Left colon (tissue), 2 donors: Measurements from ENCODE around the gene NHLH2. TPM values are rescaled to one million over a fixed set of nuclear protein-coding genes. Genes with fewer than 3 reads are reported as not detected.

Experiments
- ATAC-seq: fragments of 200-7000 bp; cut with Tn5 transposase; one replicate; pipeline ENCODE4 v1.9.1; 2020; ENCODE audit warnings: mild to moderate bottlenecking, moderate library complexity
- DNase-seq, 2 donors: peaks; one replicate each; pipeline ENCODE4 v3.0.0-alpha.2; 2020
- intact Hi-C, 2 donors: fragments of 100-400 bp; cut with DNase I in 1 of 2; cut with micrococcal nuclease in 1 of 2; formaldehyde crosslinking; loops; one replicate each; pipeline versions ENCODE4 v1.11.2 to v1.14.0; 2022; cut with DNase I, micrococcal nuclease
- total RNA-seq, 2 donors: library from RNA; stranded (reverse); fragmentation: NEBNext Ultra II Directional; extraction: Animal tissue kit (Norgen Biotek cat#: 25700); gene quantifications; one replicate each; pipeline ENCODE4 v1.2.1, GENCODE V29; 2021
- donor health status: DM: no; HTN: no; CAD: no.
- donor health status: DM: yes; HTN: yes; CAD: no.

Gene NHLH2
- total RNA-seq, 2 donors from 2014 or later: not detected

DNA sequence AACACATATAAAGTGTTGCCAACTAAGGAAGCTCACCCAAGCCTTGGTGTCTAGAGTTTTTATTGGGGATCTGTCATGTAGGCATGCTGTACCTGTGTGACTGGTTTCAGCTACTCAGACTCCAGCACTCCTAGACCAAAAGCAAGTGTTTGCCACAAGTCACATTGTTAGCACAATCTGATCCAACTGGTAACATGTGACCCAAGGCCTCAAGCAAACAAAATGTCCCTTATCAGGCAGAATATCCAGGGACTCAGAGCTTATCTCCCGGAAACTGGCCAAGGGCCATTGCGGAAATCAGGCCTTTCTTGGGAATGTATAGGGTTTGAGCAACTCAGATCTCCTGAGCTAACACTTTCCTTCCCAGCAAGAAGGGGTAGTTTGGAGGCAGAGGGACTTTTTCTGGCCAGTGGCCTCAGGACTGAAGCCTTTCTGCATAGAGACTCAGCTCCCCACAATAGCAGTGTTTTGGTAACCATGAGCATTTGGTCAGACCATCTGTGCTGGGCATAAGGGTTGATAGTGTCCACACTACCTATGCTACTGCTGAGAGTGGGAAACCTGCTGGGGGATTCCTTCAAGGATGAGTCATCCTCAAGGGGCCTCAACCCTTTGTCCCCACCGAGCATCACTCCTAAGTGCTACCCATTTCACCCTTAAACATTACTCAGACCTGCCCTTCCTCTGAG, 29.6 kb downstream of the NHLH2 start:
- intact Hi-C loops: no loop called here
- DNase-seq (peak; percentile 76 to 83), ATAC-seq (peak; percentile 92)

DNA sequence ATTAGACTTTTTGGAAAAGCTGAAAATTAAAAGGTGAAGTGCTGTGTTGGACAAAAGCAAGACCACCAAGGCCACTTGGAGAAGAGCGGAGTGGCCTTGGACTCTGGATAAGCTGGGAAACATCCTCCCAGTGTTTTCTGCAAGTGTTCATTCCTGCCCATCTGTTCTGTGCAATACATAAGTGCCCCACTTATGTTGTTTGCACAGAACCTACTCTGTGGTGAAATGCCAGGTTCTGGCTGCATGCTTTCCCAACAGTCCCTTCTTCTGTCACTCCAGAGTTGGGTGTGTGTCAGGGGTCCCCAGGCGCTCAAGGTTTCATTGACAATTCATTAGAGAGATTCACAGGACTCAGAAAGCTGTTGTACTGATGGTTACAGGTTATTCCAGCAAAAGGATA, 30.3 kb downstream of the NHLH2 start:
- intact Hi-C loops: no loop called here
- ATAC-seq: peak; percentile 49
- peak in 1 of 2 donors; percentile 4 for DNase-seq

DNA sequence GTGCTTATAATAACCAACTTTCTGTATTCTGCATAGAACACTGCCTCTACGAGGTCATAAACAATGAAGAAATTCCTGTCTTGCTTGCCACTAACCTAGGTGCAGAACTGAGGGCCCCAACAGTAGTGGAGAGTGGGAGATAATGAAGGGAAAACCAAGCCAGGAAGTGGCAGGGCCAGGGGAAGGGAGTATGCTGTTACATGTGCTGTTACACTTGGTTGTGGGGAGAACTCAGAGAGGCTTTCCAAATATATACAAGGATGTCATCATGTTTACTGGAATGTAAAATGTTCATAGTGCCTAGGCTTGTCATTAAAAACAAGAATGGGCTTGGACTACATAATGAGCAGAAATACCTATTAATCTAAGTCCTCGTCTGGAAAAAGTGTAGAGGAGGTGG, 31.1 kb downstream of the NHLH2 start:
- intact Hi-C loops: no loop called here
- no peak for DNase-seq

DNA sequence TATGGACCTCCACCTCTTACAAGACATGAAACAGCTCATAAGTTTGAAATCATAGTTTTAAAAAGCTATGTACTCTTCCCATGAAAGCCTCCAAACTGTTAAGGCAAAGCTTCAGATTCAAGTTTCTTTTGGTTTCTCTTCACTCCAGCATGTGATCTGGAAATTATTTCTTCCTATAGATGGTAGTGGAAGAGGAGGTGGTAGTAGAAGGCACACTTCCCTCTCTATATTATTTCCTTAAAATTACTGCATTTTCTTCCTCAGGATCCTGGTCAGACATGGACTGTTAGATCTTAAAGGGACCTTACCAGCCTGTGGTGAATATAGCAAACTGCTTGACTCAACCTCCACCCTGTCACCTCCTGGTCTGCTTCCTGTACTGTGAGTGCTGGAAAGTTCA, 31.9 kb downstream of the NHLH2 start:
- DNase-seq (no peak), ATAC-seq (no peak)

More for the DNA sequence above, 31.1 kb downstream of the NHLH2 start:
- ATAC-seq: no peak

DNA sequence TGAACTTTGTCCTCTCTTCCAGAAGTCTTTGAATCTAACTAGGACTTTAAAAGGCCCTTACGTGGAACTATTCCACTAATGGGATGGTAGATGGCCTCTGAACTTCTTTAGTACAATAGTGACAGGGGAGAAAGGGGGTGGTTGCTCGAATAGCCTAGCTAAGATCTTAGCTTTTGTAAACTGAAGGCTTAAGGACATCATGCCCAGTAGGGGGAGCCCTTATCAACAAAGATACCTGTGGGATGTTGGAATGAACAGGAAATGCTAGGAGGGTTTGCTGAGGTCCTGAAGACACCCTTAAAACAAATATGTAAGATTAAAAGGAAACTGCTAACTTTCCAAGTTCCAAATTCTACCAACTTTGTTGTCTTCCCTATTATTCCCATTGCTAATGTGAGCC, 33.2 kb downstream of the NHLH2 start:
- intact Hi-C loops: loop anchor here in 1 of 2 donors (2.0 kb wide), 1 partner anchor 171 kb away; no protein-coding TSS in a partner anchor
- ATAC-seq: peak; percentile 62

More for the DNA sequence above, 31.9 kb downstream of the NHLH2 start:
- intact Hi-C loops: no loop called here

DNA sequence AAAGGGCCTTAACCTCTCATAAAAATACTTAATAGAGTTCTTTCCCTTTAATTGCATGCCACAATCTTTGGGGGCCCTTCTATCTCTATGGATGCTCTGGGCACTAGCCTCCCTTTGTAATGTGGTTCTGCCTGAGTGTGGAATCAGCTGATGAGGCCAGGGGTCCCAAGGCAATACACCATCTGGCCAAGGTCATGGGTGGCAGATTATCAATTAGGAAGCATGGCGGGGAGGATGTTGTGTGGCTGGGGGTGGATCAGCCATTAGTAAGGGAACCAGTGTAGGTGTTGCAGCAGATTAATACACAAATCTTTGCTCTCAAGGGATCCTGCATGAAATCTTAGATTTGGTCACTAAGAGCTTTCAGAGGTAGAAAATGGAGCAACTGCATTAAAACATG, 35.3 kb downstream of the NHLH2 start:
- ATAC-seq (no peak), DNase-seq (no peak)
- intact Hi-C loops: no loop called here

More for the DNA sequence above, 33.2 kb downstream of the NHLH2 start:
- peak; percentile 46 to 59 for DNase-seq

DNA sequence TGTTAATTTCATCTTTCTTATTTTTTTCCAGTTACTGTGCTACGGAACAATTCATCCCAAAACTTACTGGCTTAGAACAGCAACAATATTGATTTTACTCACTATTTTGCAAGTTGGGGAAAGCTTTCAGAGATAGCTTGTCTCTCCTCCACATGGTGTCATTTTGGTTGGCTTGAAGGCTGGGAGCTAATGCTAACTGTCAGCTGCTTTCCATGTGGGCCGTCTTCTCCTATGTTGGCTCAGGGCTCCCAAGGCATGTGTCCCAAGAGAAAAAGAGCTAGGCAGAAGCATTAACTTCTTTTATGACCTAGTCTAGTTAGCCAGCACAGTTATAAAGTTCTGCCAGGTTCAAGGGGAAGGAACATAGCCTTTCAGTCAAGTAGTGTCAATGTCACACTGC, 38.5 kb downstream of the NHLH2 start:
- intact Hi-C loops: no loop called here
- no peak for ATAC-seq
- no peak for DNase-seq

DNA sequence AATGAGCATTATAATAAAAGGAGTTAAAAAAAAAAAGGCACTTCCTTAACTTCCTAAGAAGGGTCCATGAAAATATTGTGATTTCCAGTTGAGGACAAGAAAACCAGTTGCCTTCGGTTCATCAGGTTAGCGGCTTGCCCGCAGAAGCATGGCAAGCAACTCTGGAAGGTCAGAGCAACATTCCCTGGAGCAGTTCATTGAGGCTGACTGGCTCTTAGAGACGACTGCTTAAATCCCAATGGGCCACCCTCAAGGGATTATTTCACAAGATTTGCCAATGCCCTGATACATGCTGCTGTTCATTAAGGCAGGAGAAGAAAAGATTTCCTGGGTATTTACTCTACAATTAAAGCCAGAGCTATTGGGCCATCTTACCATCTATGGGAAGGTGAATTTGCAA, 43.4 kb downstream of the NHLH2 start:
- intact Hi-C loops: no loop called here
- no peak for ATAC-seq
- no peak for DNase-seq

DNA sequence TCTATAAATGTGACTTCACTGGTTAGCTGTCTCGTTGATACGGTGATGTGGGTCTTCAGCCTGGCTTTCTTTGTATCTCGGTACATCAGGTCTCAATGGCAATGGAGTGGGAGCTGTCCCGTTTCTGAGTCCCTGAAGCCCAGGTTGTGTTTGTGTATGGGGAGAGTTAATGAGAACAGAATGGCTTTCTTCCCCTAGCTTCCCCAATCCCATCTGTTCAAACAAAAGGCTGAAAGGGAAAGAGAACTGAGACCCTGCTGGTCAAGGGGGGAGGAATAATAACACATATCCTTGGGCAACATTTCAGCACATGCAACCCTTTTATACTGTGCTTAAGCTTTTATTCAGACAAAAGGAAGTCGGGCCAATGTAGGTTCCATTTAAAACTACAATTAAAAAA, 44.0 kb downstream of the NHLH2 start:
- ATAC-seq: no peak
- DNase-seq: no peak
- intact Hi-C loops: no loop called here

DNA sequence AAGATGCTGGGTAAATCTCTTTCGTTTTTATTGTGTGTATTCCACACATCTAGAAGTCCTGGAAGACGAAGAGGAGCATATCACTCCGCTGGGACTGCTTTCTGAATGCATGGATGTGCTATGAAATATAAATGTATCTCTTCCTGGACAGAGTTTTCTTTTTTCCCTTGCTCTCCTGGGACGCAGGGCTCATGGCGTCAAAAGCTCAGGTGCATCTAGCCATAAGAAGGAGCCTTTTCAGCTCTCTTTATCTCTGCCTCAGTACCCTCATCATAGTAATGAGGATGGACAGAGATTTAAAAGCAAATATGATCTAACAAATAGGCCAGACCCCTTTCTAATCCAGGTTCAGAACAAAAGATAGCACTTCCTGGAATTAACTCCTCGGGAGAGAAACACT, 44.9 kb downstream of the NHLH2 start:
- no peak for DNase-seq
- ATAC-seq: no peak
- intact Hi-C loops: no loop called here

DNA sequence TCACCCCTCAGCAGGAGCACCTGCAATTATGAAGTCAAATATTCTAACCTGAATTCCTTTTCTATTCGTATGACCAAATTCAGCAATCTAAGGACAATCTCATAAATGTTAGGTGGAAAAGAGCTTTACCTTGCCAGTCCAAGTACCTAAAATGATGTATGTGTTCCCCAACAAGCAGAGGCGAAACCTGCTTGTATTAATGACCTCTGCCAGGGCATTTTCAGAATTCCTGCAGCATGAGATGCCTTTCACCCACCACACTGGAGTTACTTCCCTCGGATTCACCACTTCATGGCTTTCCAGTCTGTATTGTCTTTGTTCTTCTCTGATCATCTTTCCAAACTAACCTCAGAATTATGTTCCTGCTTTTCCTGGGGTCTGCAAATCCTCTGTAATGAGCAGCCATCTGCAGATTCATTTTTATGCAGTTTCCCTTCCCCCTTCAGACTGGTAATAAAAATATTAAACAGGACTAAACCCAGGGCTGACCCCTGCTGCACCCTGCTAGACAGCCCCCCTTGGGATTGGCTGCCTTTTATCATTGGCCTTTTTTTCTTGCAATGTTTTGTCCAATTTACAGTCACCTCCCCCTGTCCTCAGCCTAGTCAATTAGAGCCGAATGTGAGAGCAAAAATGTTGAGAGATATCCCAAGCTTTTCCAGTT, 45.8 kb downstream of the NHLH2 start:
- DNase-seq (no peak), ATAC-seq (no peak)
- intact Hi-C loops: no loop called here

DNA sequence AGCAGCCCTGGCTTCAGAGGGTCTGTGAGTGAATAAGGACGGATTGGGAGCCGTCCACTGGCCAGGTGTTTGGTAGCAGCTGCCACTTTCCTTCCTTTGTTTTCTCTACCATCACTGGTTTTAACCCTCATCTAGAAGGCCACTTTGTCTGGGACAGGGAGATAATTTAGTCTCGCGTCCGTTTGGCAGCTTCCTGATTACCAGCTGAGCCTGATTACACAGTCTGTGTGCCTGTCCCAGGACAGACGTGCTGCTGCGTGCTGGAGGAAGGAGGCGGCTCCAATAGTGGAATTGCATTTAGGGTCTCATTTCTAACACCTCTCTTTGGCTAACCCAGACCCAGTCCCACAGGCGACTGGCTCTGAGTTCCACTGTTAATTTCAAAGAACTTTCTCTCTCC, 47.8 kb downstream of the NHLH2 start:
- DNase-seq: no peak
- intact Hi-C loops: no loop called here
- no peak for ATAC-seq

DNA sequence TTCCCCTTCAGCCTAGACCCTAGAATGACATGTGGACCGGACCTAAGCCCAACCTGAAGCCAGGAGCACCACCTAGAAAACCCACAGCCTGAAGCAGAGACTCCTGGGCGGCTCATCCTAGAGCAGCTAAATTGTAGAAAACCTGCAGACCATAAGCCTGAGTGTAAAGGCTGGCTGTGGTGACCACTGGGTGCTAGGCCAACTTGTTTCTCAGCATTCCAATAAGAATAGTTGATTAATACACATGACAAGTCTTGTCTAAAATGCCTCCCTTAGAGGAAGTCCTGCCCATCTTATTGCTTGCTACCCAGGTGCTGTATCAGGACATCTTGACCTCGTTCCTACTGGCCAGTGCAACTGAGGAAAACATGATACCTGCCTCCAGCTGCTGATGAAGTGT, 49.1 kb downstream of the NHLH2 start:
- ATAC-seq (no peak), DNase-seq (no peak)
- intact Hi-C loops: no loop called here

DNA sequence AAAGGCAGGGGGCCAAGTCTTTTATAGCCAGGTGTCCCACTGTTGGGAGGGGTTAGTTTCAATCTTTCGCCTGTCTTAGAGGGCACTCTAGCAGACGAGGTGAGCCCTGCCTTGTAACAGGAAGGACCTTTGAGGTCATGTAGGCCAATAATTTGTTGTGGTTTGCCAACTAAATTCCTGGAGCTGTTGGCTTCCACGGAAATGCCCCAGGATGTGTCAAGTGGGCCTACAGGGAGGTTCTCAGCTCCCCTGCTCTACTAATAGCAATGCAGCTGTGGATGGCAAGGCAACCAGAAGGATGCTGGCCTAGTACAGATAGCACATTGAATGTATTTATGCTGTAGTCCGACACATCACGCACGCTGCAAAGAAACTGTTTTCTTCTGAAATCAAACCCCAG, 50.1 kb downstream of the NHLH2 start:
- intact Hi-C loops: no loop called here
- no peak for DNase-seq
- no peak for ATAC-seq

DNA sequence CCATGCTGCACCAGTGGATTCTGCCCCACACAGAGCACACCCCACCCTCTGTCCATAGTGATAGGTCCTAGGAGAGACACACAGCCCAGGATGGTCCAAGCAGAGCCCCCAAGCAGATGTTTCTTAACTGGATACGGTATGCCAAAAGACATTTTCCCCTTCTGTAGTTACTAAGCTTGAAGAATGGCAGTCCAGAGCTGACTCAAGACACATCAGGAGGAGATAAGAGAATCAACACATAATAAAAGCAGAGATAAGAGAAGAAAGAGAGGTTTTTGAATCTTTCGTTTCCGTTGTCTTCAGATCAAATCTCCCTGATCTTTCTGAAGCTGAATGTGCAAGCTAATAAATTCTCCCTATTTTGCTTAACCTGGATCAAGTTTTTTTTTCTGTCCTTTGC, 50.6 kb downstream of the NHLH2 start:
- ATAC-seq: no peak
- intact Hi-C loops: no loop called here
- DNase-seq: no peak

Other genes starting within 250 kb of the NHLH2 start
- gene VANGL1, start 199.2 kb downstream of the NHLH2 start, total RNA-seq: 10 to 100 TPM; 17.5 to 18.6 TPM
- 1 to 10 TPM in 1 of 2 donors, under 1 TPM in 1; 0.46 to 6.6 TPM for gene CASQ2, start 72.4 kb downstream of the NHLH2 start, total RNA-seq
- 1 to 10 TPM; 1.9 to 4.8 TPM for gene SLC22A15, start 135.4 kb upstream of the NHLH2 start, total RNA-seq